ENCODE data around the gene CTNND2.

DNA sequence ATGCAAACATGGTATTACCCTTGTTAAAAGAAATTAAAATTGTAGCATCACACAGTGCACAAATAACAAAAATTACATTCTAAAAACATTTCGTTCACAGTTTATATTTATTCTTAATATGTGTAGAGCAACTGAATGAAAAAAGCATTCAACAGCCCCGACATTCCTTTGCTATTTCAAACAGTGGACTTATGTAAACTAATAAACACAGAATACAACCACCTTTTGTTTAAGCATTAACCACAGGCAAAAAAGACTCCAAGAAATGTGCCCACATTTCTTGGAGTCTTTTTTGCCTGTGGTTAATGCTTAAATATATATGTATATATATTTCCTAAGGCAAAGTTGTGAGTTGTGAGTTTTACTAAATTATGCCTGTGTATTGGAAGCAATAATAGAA is 610.7 kb downstream of the CTNND2 start:
- TF ChIP-seq, protein P1, sequence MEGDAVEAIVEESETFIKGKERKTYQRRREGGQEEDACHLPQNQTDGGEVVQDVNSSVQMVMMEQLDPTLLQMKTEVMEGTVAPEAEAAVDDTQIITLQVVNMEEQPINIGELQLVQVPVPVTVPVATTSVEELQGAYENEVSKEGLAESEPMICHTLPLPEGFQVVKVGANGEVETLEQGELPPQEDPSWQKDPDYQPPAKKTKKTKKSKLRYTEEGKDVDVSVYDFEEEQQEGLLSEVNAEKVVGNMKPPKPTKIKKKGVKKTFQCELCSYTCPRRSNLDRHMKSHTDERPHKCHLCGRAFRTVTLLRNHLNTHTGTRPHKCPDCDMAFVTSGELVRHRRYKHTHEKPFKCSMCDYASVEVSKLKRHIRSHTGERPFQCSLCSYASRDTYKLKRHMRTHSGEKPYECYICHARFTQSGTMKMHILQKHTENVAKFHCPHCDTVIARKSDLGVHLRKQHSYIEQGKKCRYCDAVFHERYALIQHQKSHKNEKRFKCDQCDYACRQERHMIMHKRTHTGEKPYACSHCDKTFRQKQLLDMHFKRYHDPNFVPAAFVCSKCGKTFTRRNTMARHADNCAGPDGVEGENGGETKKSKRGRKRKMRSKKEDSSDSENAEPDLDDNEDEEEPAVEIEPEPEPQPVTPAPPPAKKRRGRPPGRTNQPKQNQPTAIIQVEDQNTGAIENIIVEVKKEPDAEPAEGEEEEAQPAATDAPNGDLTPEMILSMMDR (IDR thresholded peaks at IDR 0.05 in 4 of 5, conservative IDR thresholded peaks at IDR 0.05 in 1 of 5) = no peak
- TF ChIP-seq POLR2A (IDR thresholded peaks at IDR 0.05) = no peak
